Measurements from ENCODE around the gene PALM2AKAP2. TPM values are rescaled to one million over a fixed set of nuclear protein-coding genes. Genes with fewer than 3 reads are reported as not detected.

The PALM2AKAP2 gene
- total and polyA plus RNA-seq, 2 experiments from 2014 or later: 55.1 to 121 TPM

GRCh38 chr9:109802491-109802890, 22.5 kb downstream of the PALM2AKAP2 start:
- Histone ChIP-seq H3K4me3 (no peak overlapping the region), H3K9me3 (ENCODE audit: low read depth) (no peaks in the 10 kb centered on the region), H3K4me1 (ENCODE audit: low read depth) (peaks cover 59% of the 10 kb centered on the region), H3K27me3 (no peaks in the 10 kb centered on the region), H3K36me3 (no peaks in the 10 kb centered on the region), H3K27ac (peak overlapping the region; percentile 89)
- no peak for TF ChIP-seq CTCF (IDR thresholded peaks at IDR 0.05; ENCODE audit: low read depth, low read length)
- no peak for DNase-seq (ENCODE audit: low read depth in 1 of 2, low spot score in 1 of 2)

- H3K9me3 ChIP-seq (ENCODE audit: low read depth): no peaks in the 10 kb centered on the region
- no peak for TF ChIP-seq CTCF (IDR thresholded peaks at IDR 0.05; ENCODE audit: low read depth, low read length)
- peak; percentile 15 to 37 for DNase-seq (ENCODE audit: low read depth in 1 of 2, low spot score in 1 of 2)
- H3K4me3 ChIP-seq: no peak overlapping the region
- H3K27ac ChIP-seq: peak overlapping the region; percentile 76
- H3K4me1 ChIP-seq (ENCODE audit: low read depth): peaks cover 57% of the 10 kb centered on the region
- H3K36me3 ChIP-seq: no peaks in the 10 kb centered on the region
- no peaks in the 10 kb centered on the region for H3K27me3 ChIP-seq
These were observed 25.1 kb downstream of the PALM2AKAP2 start for GRCh38 chr9:109805050-109805449.

DNA sequence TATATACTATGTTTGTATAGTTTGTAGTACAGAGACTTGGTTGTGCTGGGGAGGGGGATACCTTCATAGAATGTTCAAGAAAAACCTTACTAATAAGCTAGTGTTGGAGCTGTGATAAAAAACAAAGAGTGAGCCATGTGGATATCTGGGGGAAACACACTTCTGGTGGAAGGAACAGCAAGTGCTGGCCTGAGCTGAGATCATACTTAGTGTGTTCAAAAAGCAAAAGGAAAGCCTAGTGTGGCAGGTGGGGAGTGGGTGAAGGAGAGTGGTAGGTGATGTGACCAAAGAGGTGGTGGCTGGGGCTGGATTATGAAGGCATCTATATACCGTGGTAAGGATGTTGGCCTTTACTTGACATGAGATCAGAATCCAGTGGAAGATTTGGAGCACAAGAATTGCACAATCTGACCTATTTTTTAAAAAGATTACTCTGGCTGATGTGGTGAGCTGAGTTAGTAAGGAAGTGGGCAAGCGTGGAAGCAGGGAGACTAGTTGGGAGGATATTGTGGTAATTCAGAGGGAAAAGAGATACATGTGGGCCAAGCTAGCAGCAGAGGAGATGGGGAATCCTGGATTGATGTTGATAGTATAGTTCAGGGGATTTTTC, 26.6 kb downstream of the PALM2AKAP2 start:
- Histone ChIP-seq H3K27ac (peak overlapping the region; percentile 76), H3K27me3 (no peaks in the 10 kb centered on the region), H3K4me1 (ENCODE audit: low read depth) (peaks cover 44% of the 10 kb centered on the region), H3K9me3 (ENCODE audit: low read depth) (no peaks in the 10 kb centered on the region), H3K4me3 (no peak overlapping the region), H3K36me3 (no peaks in the 10 kb centered on the region)
- DNase-seq (ENCODE audit: low read depth in 1 of 2, low spot score in 1 of 2): peak in 1 of 2 donors; percentile 72
- TF ChIP-seq CTCF (IDR thresholded peaks at IDR 0.05; ENCODE audit: low read depth, low read length): no peak

- Histone ChIP-seq H3K9me3 (ENCODE audit: low read depth) (no peaks in the 10 kb centered on the region), H3K36me3 (no peaks in the 10 kb centered on the region), H3K4me1 (ENCODE audit: low read depth) (peaks cover 33% of the 10 kb centered on the region), H3K4me3 (no peak overlapping the region), H3K27me3 (no peaks in the 10 kb centered on the region), H3K27ac (peak overlapping the region; percentile 30)
- no peak for TF ChIP-seq CTCF (IDR thresholded peaks at IDR 0.05; ENCODE audit: low read depth, low read length)
- no peak for DNase-seq (ENCODE audit: low read depth in 1 of 2, low spot score in 1 of 2)
These were observed 31.9 kb downstream of the PALM2AKAP2 start for GRCh38 chr9:109811876-109812275.

DNA sequence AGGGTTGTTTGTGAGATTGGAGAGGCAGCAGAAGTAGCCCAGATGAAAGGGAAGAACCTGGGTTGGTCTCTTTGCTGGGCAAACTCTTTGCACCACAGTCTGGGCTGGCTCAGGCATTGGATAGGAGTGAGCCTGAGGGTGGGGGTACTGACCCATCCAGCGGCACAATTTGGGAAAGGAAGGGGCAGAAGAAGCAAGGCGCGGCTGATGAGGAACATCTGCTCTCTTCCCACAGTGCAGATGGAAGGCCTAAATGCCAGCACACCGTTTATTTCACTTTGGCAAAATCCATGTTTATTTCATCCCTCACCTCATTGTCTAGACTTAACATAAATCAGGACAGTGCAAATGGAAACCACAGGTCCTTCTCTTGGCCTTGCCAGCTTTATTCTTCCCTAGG, 32.3 kb downstream of the PALM2AKAP2 start:
- DNase-seq (ENCODE audit: low read depth in 1 of 2, low spot score in 1 of 2): no peak
- Histone ChIP-seq H3K27ac (peak overlapping the region; percentile 30), H3K4me1 (ENCODE audit: low read depth) (peaks cover 37% of the 10 kb centered on the region), H3K36me3 (no peaks in the 10 kb centered on the region), H3K27me3 (no peaks in the 10 kb centered on the region), H3K9me3 (ENCODE audit: low read depth) (no peaks in the 10 kb centered on the region), H3K4me3 (no peak overlapping the region)
- TF ChIP-seq CTCF (IDR thresholded peaks at IDR 0.05; ENCODE audit: low read depth, low read length): no peak

All from cardiac muscle cell (in vitro differentiated cells and primary cell).